Mesenchymal stem cell (in vitro differentiated cells and primary cell): ENCODE measurements around the gene NR2C1.

Experiments
- DNase-seq: peaks from one replicate; pipeline ENCODE4 v3.0.0-alpha.2; 2013
- H2AFZ ChIP-seq: one replicate; pipeline ENCODE4 v1.6.1; 2013; ENCODE audit warnings: low read depth, mild to moderate bottlenecking, control low read depth, inconsistent platforms, low read length, moderate library complexity
- H2AK5ac ChIP-seq: 2 replicates; pipeline ENCODE4 v1.6.1; 2013; ENCODE audit warnings: low read length, moderate library complexity, mild to moderate bottlenecking, inconsistent platforms; ENCODE audit not compliant: severe bottlenecking
- H2BK120ac ChIP-seq: one replicate; pipeline ENCODE4 v1.6.1; 2013; ENCODE audit warnings: low read depth, mild to moderate bottlenecking, inconsistent platforms, low read length, moderate library complexity
- H2BK12ac ChIP-seq, 2 experiments: one replicate each; pipeline ENCODE4 v1.6.1; 2013; ENCODE audit warnings: inconsistent platforms in 2 of 2, low read length in 2 of 2, mild to moderate bottlenecking in 2 of 2, moderate library complexity in 2 of 2, control low read depth in 1 of 2
- H2BK15ac ChIP-seq: one replicate; pipeline ENCODE4 v1.6.1; 2013; ENCODE audit warnings: mild to moderate bottlenecking, low read depth, inconsistent platforms; ENCODE audit not compliant: poor library complexity, severe bottlenecking
- H2BK5ac ChIP-seq: 2 replicates; pipeline ENCODE4 v1.6.1; 2013; ENCODE audit warnings: low read depth, mild to moderate bottlenecking, low read length, control low read depth, inconsistent platforms; ENCODE audit not compliant: poor library complexity, severe bottlenecking
- H3K14ac ChIP-seq, 2 experiments: one replicate each; pipeline ENCODE4 v1.6.1; 2013; ENCODE audit warnings: inconsistent platforms in 2 of 2, low read length in 2 of 2, control low read depth in 1 of 2, mild to moderate bottlenecking in 1 of 2, moderate library complexity in 1 of 2
- H3K18ac ChIP-seq, 2 experiments: one replicate each; pipeline ENCODE4 v1.6.1; 2013; ENCODE audit warnings: inconsistent platforms in 2 of 2, low read length in 2 of 2, control low read depth in 1 of 2, low read depth in 1 of 2, mild to moderate bottlenecking in 1 of 2
- H3K23ac ChIP-seq, 2 experiments: one replicate each; pipeline ENCODE4 v1.6.1; 2013; ENCODE audit warnings: inconsistent platforms in 2 of 2, low read length in 2 of 2, mild to moderate bottlenecking in 2 of 2, moderate library complexity in 2 of 2, control low read depth in 1 of 2
- H3K27ac ChIP-seq: 2 replicates; pipeline ENCODE4 v1.5.1; 2013; ENCODE audit warnings: mild to moderate bottlenecking, moderate library complexity, low read length, control low read depth, inconsistent platforms; ENCODE audit not compliant: poor library complexity, severe bottlenecking
- H3K27me3 ChIP-seq, 2 experiments: 2 replicates each; pipeline versions ENCODE4 v1.6.1 to v1.7.0; 2013; ENCODE audit warnings: low read length in 2 of 2, mild to moderate bottlenecking in 2 of 2, moderate library complexity in 2 of 2, control low read depth in 1 of 2, inconsistent platforms in 1 of 2; ENCODE audit not compliant: control insufficient read depth in 1 of 2, insufficient read depth in 1 of 2
- H3K36me3 ChIP-seq, 2 experiments: 2 replicates each; pipeline versions ENCODE4 v1.6.1 to v1.7.0; 2013; ENCODE audit warnings: low read length in 2 of 2, control low read depth in 1 of 2, inconsistent platforms in 1 of 2, low read depth in 1 of 2, mild to moderate bottlenecking in 1 of 2; ENCODE audit not compliant: insufficient read depth in 2 of 2, control insufficient read depth in 1 of 2
- H3K4ac ChIP-seq, 2 experiments: one replicate each; pipeline ENCODE4 v1.6.1; 2013; ENCODE audit warnings: inconsistent platforms in 2 of 2, low read length in 2 of 2, mild to moderate bottlenecking in 2 of 2, moderate library complexity in 2 of 2, control low read depth in 1 of 2, low read depth in 1 of 2
- H3K4me1 ChIP-seq: 2 replicates; pipeline ENCODE4 v1.6.1; 2013; ENCODE audit warnings: low read depth, low read length, control low read depth; ENCODE audit not compliant: control insufficient read depth, insufficient read depth
- H3K4me2 ChIP-seq: 2 replicates; pipeline ENCODE4 v1.6.1; 2013; ENCODE audit warnings: low read length, mild to moderate bottlenecking, inconsistent platforms; ENCODE audit not compliant: poor library complexity, severe bottlenecking
- H3K4me3 ChIP-seq, 2 experiments: 2 replicates each; pipeline versions ENCODE4 v1.5.1 to v1.7.0; 2013; ENCODE audit warnings: low read length in 2 of 2, mild to moderate bottlenecking in 2 of 2, control low read depth in 1 of 2, low read depth in 1 of 2; ENCODE audit not compliant: insufficient read depth in 1 of 2
- H3K79me1 ChIP-seq: replicated peaks from 2 replicates; pipeline ENCODE4 v1.6.1; 2013; ENCODE audit warnings: mild to moderate bottlenecking, control low read depth, low read length, inconsistent platforms; ENCODE audit not compliant: poor library complexity, severe bottlenecking
- H3K9ac ChIP-seq: 2 replicates; pipeline ENCODE4 v1.7.0; 2013; ENCODE audit warnings: mild to moderate bottlenecking, low read length, moderate library complexity
- H3K9me3 ChIP-seq: 2 replicates; pipeline ENCODE4 v1.7.0; 2013; ENCODE audit warnings: mild to moderate bottlenecking, low read length; ENCODE audit not compliant: control insufficient read depth
- H4K8ac ChIP-seq: one replicate; pipeline ENCODE4 v1.6.1; 2013; ENCODE audit warnings: inconsistent platforms, mild to moderate bottlenecking, low read length, moderate library complexity
- H4K91ac ChIP-seq: one replicate; pipeline ENCODE4 v1.6.1; 2013; ENCODE audit warnings: mild to moderate bottlenecking, low read length, inconsistent platforms
- WGBS: methylation state at CpG from one replicate; pipeline ENCODE4 v1.1.7; 2013; ENCODE audit warnings: mixed read lengths; 5-methylcytosine and 5-hydroxymethylcytosine counted together

The NR2C1 gene

DNA sequence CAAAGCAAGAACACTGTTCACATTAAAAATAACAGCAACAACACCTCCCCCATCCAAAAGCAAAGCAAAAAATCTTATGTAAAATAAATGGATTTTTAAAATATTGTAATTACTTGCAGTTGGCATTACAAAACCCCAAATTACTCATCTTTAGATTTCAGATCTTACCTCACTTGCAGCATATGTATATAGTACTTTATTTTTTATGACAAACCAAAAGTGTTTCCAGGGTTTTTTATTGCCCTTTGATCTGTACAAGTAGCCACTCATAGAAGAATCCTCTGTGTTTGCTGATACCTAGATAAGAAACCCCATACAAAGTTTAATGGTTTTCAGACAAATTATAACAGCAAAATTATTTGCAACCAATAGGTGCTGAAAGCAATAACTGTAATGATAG, 12.2 kb upstream of the NR2C1 start:
- H3K23ac ChIP-seq = no peak overlapping the region
- H3K27ac ChIP-seq = no peak overlapping the region
- H3K4me3 ChIP-seq = no peak overlapping the region
- peaks cover 7 to 8% of the 10 kb centered on the region in 2 experiments for H3K36me3 ChIP-seq
- H2BK12ac ChIP-seq = no peak overlapping the region
- H4K91ac ChIP-seq = no peak overlapping the region
- H3K27me3 ChIP-seq = no peaks in the 10 kb centered on the region
- H3K4me1 ChIP-seq = peaks cover 1% of the 10 kb centered on the region
- no peak overlapping the region for H2AFZ ChIP-seq
- H2AK5ac ChIP-seq = no peak overlapping the region
- H3K4me2 ChIP-seq = no peak overlapping the region
- H2BK5ac ChIP-seq = no peak overlapping the region
- H3K14ac ChIP-seq = no peak overlapping the region
- no peak overlapping the region for H4K8ac ChIP-seq
- H2BK120ac ChIP-seq = no peak overlapping the region
- no peaks in the 10 kb centered on the region for H3K9me3 ChIP-seq
- no peak overlapping the region for H3K4ac ChIP-seq
- H2BK15ac ChIP-seq = no peak overlapping the region
- no peak overlapping the region for H3K18ac ChIP-seq
- DNase-seq = no peak
- no peak overlapping the region for H3K9ac ChIP-seq
- H3K79me1 ChIP-seq = peaks cover 4% of the 10 kb centered on the region

GRCh38 chr12:95083938-95084337, 10.5 kb upstream of the NR2C1 start:
- Histone ChIP-seq H4K8ac (no peak overlapping the region), H3K79me1 (peaks cover 4% of the 10 kb centered on the region), H2BK12ac (no peak overlapping the region), H3K27ac (peak overlapping the region; percentile 73), H3K4ac (no peak overlapping the region), H2AFZ (no peak overlapping the region), H3K4me3 (peak overlapping the region in 1 of 2 experiments; percentile 2), H2BK15ac (no peak overlapping the region), H3K27me3 (no peaks in the 10 kb centered on the region), H3K9ac (peak overlapping the region; percentile 67), H3K9me3 (no peaks in the 10 kb centered on the region), H3K4me1 (peaks cover 1% of the 10 kb centered on the region), H3K36me3 (peaks cover 0 to 11% of the 10 kb centered on the region in 2 experiments), H3K18ac (no peak overlapping the region), H2BK5ac (no peak overlapping the region), H3K23ac (no peak overlapping the region), H2BK120ac (no peak overlapping the region), H2AK5ac (no peak overlapping the region), H3K4me2 (no peak overlapping the region), H4K91ac (no peak overlapping the region), H3K14ac (no peak overlapping the region)
- peak; percentile 92 for DNase-seq
- 6% methylated on average over 4 of the region's 4 CpGs for WGBS

- Histone ChIP-seq H3K14ac (no peak overlapping the region), H3K4me3 (peak overlapping the region in 1 of 2 experiments; percentile 2), H4K8ac (no peak overlapping the region), H2BK15ac (no peak overlapping the region), H3K27me3 (no peaks in the 10 kb centered on the region), H3K36me3 (peaks cover 0 to 11% of the 10 kb centered on the region in 2 experiments), H3K9me3 (no peaks in the 10 kb centered on the region), H3K4ac (no peak overlapping the region), H3K4me2 (no peak overlapping the region), H3K27ac (peak overlapping the region; percentile 73), H2BK120ac (no peak overlapping the region), H2AK5ac (no peak overlapping the region), H3K9ac (peak overlapping the region; percentile 67), H4K91ac (no peak overlapping the region), H2BK5ac (no peak overlapping the region), H3K23ac (no peak overlapping the region), H2BK12ac (no peak overlapping the region), H3K4me1 (peaks cover 1% of the 10 kb centered on the region), H3K18ac (no peak overlapping the region), H3K79me1 (peaks cover 6% of the 10 kb centered on the region), H2AFZ (no peak overlapping the region)
- no peak for DNase-seq
Observed at GRCh38 chr12:95083471-95083870, 10.1 kb upstream of the NR2C1 start.

DNA sequence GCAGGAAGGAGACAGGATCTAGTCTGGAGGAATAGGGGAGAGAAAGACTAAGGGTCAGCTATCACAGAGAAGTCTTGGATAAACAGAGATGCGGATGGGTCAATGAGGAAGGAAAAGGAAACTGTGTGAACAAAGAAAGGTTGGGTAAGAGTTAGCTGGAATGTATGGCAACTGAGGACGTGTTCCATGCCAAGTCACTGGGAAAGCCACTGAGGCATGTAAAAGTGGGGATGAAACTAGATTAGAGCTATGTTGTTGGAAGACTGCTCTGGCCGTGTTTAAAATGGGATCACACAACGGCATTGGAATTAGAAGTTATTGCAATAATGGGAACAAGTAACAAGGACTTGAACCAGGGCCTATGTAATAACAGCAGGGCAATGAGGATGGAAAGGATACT, 3.9 kb upstream of the NR2C1 start:
- no peak overlapping the region for H2BK12ac ChIP-seq
- H3K4ac ChIP-seq = no peak overlapping the region
- no peaks in the 10 kb centered on the region for H3K4me1 ChIP-seq
- no peak overlapping the region for H4K8ac ChIP-seq
- H3K9me3 ChIP-seq = no peaks in the 10 kb centered on the region
- 93% methylated on average over 4 of the region's 4 CpGs for WGBS
- H2BK5ac ChIP-seq = no peak overlapping the region
- no peak overlapping the region for H2AFZ ChIP-seq
- no peak overlapping the region for H4K91ac ChIP-seq
- H3K27ac ChIP-seq = no peak overlapping the region
- no peak overlapping the region for H2AK5ac ChIP-seq
- no peak overlapping the region for H3K23ac ChIP-seq
- no peak overlapping the region for H2BK15ac ChIP-seq
- H3K14ac ChIP-seq = no peak overlapping the region
- peak overlapping the region in 1 of 2 experiments; percentile 5 for H3K4me3 ChIP-seq
- H3K79me1 ChIP-seq = peaks cover 9% of the 10 kb centered on the region
- no peak overlapping the region for H3K4me2 ChIP-seq
- peaks cover 0 to 12% of the 10 kb centered on the region in 2 experiments for H3K36me3 ChIP-seq
- no peak overlapping the region for H2BK120ac ChIP-seq
- no peaks in the 10 kb centered on the region for H3K27me3 ChIP-seq
- DNase-seq = no peak
- no peak overlapping the region for H3K9ac ChIP-seq
- no peak overlapping the region for H3K18ac ChIP-seq
